GM19035 (cell line): ENCODE results near the gene MINDY2.

ENCODE experiments used
- ATAC-seq: cut with Tn5 transposase; IDR thresholded peaks from one replicate; pipeline ENCODE4 v1.9.1; 2021; ENCODE audit not compliant: unreplicated experiment

The MINDY2 gene, protein sequence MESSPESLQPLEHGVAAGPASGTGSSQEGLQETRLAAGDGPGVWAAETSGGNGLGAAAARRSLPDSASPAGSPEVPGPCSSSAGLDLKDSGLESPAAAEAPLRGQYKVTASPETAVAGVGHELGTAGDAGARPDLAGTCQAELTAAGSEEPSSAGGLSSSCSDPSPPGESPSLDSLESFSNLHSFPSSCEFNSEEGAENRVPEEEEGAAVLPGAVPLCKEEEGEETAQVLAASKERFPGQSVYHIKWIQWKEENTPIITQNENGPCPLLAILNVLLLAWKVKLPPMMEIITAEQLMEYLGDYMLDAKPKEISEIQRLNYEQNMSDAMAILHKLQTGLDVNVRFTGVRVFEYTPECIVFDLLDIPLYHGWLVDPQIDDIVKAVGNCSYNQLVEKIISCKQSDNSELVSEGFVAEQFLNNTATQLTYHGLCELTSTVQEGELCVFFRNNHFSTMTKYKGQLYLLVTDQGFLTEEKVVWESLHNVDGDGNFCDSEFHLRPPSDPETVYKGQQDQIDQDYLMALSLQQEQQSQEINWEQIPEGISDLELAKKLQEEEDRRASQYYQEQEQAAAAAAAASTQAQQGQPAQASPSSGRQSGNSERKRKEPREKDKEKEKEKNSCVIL

DNA sequence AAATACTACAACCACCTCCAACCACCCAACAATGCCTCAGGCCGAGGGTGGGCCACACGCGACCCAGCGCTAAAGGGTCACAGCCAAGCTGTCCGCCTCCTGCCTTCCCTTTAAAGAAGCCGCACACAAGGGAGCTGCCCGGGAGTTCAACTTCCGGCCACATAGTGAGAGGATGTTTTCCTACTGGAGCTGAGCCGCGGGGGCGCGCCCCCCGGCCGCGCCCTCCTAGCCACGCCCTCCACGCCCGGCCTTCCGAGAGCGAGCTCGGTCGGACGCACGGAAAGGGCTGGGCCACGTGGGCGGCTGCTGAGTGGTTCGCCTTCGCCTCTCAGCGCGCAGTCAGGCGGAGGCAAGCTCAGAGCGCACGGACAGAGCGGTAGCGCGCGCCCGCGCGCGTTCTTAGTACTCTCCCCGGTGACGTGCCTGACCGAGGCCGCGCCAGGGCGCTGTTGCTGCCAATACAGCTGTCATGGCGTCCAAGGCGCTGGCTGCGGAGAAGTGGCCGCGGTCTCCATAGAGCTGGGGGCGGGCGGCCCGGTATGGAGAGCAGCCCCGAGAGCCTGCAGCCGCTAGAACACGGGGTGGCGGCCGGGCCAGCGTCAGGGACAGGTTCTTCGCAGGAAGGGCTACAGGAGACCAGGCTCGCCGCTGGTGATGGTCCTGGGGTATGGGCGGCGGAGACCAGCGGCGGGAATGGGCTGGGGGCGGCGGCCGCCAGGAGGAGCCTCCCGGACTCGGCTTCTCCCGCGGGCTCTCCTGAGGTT is at the start of gene MINDY2:
Gene MINDY2 (plus strand): TSS at position 446 of the 764 bp plus-strand sequence. CDS start 94 bp downstream, at position 540.
- ATAC-seq: peak; percentile 93

DNA sequence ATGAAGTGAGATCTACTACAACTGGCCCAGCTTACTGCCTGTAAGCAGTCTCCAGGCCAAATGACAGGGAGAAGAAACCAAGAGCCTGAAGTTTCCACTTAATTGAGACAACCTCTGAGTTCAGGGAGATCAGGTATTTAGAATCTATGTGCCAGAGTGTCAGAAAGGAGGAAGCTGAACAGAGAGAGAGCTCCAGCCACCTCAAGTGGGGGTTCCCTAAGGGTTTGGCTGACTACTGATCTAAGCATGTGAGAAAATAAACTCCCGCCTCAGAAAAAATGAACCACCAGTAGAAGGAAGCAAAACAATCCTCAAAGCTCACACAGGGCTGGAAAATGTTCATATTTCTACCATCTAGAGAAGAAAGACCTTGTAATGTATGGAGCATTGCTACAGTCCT is 46.6 kb upstream of the MINDY2 start:
- ATAC-seq: peak; percentile 82

DNA sequence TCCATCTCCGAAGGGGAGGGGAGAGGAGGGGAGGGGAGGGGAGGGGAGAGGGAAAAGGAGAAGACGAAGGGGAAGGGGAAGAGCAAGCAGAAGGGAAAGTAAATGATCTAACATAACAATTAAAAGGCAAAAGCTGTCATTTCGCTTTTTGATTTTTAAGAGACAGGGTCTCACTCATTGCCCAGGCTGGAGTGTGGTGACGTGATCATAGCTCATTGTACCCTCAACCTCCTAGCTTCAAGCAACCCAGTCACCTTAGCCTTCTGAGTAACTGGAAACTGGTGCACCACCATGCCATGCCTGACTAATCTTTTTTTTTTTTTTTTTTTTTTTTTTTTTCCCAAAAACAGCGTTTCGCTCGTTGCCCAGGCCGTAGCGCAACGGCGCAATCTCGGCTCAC is 44.2 kb upstream of the MINDY2 start:
- ATAC-seq: no peak

DNA sequence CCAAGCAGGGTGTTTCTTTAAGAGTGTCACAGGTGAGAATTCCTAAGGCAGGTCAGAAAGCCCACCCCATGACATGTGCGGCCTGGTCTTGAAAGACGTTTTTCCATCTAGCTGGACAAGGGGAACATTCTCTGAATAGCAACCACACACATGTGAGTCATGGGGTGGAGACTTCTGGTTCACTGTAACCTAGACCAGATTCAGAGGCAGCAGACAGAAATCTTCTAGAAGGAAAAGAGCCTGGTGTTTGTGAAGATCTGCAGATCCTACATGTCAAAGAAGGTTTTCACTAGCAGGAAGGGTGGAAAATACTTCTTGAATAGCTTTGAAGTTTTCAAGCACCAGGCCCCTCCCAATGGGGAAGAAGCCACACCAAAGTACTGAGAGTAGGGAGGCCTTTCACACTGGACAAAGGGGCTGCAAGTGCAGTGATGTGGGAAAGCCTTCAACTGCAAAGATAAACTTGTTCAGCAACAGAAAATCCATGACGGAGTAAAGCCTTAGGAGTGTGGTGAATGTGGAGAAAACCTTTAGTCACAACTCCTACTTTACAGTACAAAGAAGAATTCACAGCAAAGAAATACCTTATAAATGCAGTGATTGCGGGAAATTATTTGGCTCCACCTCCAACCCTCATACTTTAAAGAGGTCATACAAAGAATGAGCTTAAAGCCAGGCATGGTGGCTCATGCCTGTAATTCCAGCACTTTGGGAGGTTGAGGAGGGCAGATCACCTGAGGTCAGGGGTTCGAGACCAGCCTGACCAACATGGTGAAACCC is 39.2 kb upstream of the MINDY2 start:
- ATAC-seq: no peak

GRCh38 chr15:58732625-58733363 is 38.3 kb upstream of the MINDY2 start:
- ATAC-seq: no peak

DNA sequence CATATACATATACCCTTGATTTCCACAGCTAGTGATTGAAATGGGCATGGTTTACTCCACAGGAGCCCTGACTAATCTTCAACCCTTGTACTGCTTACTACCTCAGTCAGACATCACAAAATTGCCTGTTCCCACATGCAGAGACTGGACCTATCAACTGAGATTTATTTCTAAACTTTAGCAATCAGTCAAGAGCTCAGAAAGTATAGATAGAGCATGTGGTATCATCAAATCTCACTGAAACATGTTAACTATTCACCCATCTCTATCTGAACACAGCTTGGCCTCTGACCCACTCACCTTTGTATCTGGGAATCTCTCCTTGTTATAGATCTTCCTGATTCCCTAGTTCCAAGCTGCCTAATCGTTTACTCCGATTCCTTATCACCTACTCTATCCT is 36.2 kb upstream of the MINDY2 start:
- ATAC-seq: no peak

- no peak for ATAC-seq
Observed at GRCh38 chr15:58736018-58736643, 35.0 kb upstream of the MINDY2 start.

DNA sequence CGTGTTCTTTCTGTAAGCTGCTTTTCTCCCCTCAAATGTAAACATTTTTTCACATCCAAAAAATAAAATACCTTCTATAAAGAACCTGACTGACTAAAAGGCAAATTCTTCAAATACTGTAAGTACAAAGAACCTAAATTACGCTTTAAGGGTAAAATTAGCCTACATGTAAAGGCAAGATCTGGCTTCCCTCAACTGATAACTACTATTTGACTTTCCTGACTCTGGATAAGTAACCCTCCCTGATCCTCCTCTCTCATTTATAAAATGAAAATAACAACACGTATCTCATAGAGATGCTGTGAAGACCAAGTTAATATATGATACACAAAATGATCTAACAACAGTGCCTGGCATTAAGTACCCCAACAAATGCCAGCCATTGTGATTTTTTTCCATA is 33.8 kb upstream of the MINDY2 start:
- ATAC-seq: no peak

DNA sequence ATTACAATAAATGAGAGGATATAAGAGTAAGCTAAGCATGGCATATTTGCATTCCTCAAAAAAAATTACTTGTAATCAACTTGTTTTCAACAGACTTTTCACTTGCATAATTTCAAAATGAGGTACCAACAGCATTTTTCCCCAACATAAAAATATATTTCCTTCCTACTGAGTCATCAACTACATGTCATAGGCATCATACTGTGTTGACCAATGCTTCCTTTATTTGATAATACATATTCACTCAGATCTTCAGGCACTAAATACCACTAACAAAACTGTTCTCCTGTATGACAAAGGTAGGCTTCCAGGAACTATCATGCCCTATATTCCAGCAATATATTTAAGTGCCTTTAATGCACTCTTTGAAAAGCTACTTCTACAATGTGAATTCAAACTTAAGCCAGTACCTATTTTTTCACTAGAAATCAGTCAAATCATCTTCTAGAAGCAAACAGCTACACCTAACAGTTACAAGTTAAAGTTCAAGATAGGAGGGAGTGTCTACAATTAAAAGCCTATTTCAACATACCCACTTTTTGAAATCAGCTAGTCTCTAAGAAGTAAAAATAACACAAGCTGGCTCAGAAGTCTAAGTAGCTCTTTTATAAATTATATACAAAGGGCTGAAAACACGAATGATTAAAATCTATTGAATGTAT is 32.9 kb upstream of the MINDY2 start:
- ATAC-seq: no peak

- ATAC-seq: no peak
Observed at GRCh38 chr15:58740436-58740835, 30.7 kb upstream of the MINDY2 start.

DNA sequence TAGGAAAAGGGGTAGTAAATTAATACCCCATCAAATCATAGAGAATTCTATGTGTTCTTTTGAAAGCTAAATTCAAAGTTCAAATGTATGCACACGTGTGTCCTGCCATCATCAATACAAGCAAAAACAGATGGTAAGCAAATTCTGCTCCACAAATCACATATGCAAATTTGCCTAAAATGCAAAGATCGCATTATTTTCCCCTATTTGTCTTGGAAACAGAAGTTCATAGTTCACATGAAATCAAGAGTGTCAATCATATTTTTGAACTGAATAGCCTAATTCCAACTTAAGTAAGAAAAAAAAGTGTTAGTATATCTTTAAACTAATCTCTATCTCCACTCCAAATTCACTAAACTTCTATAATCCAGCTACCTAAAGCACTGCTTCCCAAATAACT is 30.1 kb upstream of the MINDY2 start:
- no peak for ATAC-seq

- ATAC-seq: no peak
Observed at GRCh38 chr15:58742022-58742813, 28.9 kb upstream of the MINDY2 start.

DNA sequence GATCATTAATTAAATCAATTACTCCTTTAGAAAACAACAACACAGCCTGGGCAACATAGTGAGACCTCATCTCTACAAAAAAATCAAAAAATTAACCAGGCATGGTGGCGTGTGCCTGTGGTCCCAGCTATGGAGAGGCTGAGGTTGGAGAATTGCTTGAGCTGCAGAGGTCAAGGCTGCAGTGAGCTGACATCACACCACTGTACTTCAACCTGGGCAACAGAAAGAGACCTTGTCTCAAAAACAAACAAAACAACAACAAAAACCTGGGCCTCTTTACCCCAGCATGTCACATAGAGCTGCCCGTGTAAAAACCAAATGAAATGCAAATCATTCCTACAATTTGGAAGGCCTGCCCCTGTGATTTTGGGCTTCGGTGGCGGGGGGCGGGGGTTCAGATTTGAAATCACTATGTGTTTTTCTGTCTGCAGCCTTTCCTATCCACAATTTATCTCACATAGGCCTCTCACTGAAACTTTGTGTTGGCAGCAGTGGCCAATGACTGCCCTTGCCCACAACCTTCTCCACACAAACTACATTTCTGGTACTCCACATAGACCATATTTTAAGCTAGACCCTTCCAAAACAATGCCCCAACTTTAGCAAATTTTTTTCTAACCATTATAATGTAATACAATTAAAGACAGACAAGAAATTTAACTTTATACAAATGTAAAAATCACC is 28.1 kb upstream of the MINDY2 start:
- no peak for ATAC-seq

- ATAC-seq: no peak
Observed at GRCh38 chr15:58746174-58746573, 24.9 kb upstream of the MINDY2 start.

DNA sequence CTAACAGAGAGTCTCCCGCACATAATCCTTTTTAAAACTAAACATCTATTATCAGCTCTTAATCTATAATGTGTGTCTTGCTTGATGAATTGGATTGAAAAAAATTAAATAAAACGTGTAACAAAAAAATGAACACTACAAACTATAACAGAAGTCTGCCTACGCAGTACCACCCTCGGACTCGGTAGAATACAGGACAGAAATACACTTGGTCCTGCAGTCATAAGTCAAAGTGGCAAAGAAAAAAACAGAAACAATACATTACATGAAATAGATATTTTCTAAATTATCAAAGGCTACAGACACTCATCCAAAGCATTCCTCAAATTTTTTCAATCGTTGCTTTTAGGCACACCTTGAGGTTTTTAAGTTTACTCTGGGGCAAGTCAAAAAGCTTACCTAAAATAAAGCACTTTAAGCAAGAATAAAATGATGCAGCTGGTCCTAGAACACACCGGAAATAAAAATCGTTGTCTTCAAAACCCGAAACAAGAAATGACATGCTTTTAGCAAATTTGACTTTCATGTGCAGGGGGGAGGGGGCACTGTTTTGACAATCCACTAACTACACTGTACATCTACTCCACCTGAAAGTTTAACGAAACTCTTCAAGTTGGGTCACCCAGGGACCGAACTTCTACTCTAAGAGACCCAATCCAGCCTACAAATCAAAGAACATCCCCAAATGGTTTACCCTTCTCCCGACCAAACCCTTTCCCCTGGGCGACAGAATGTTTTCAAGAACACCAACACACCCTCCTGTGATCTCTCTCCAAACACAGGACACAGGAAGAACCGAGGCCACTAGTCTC is 22.9 kb upstream of the MINDY2 start:
- no peak for ATAC-seq

DNA sequence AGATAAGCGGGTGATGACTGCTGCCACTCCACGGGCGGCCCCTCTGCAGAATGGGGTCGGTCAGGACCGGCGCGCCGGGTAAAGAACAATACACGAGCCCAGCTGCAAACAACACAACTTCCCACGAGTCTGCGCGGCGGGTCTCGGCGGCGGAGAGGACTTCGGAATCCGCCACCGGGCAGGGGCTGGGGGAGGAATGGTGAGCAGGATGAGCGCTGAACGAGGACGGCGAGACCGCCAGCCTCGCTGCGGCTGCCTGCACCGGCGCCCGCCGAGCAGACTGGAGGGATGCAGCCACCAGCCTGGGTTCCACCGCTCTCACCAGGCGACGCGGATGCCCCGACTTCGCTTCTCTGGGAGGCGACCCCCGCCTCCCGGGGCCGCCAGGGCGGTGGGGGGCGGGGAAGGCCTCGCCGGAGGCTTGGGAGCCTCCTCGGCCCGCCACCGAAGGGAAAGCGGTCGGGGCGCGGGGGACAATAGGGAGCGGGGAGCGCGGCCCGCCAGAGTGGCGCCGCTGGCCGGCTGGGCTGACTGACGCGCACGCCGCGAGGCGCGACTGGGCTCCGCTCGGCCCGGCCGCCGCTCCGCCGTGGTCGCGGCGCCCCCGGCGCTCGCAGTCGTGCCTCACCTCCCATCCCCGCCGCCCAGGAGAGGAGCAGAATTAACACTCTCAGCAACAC is 22.1 kb upstream of the MINDY2 start:
- ATAC-seq: peak; percentile 38
